ENCODE measurements around the gene ARFRP1.
"Not testable (repeated sequence)": the region's sequence is repeated elsewhere in the genome, so short reads cannot be mapped to it uniquely, and the experiment has no call there.

The ARFRP1 gene

GRCh38 chr20:63734111-63734945 lies 26.6 kb upstream of the ARFRP1 start:
- Histone ChIP-seq H3K4me3 (replicated peaks; ENCODE audit: low read depth, low read length) (no peak overlapping the region), H3K27me3 (replicated peaks; ENCODE audit: control insufficient read depth, insufficient read depth, low read length) (no peaks in the 10 kb centered on the region), H3K36me3 (ENCODE audit: control insufficient read depth, insufficient read depth, low read length) (peaks cover 26% of the 10 kb centered on the region)
- no peak for DNase-seq (ENCODE audit: extremely low read depth, insufficient read length)
- TF ChIP-seq CTCF (IDR thresholded peaks at IDR 0.05; ENCODE audit: insufficient read depth, low read length, poor library complexity, severe bottlenecking), result no peak

- peaks cover 26% of the 10 kb centered on the region for H3K36me3 ChIP-seq (ENCODE audit: control insufficient read depth, insufficient read depth, low read length)
- H3K4me3 ChIP-seq (replicated peaks; ENCODE audit: low read depth, low read length), result no peak overlapping the region
- DNase-seq (ENCODE audit: extremely low read depth, insufficient read length), result no peak
- no peaks in the 10 kb centered on the region for H3K27me3 ChIP-seq (replicated peaks; ENCODE audit: control insufficient read depth, insufficient read depth, low read length)
- no peak for TF ChIP-seq CTCF (IDR thresholded peaks at IDR 0.05; ENCODE audit: insufficient read depth, low read length, poor library complexity, severe bottlenecking)
Observed at GRCh38 chr20:63733579-63734081, 25.9 kb upstream of the ARFRP1 start.

GRCh38 chr20:63733117-63733516 lies 25.3 kb upstream of the ARFRP1 start:
- H3K4me3 ChIP-seq (replicated peaks; ENCODE audit: low read depth, low read length), result no peak overlapping the region
- no peaks in the 10 kb centered on the region for H3K27me3 ChIP-seq (replicated peaks; ENCODE audit: control insufficient read depth, insufficient read depth, low read length)
- DNase-seq (ENCODE audit: extremely low read depth, insufficient read length), result no peak
- no peak for TF ChIP-seq CTCF (IDR thresholded peaks at IDR 0.05; ENCODE audit: insufficient read depth, low read length, poor library complexity, severe bottlenecking)
- H3K36me3 ChIP-seq (ENCODE audit: control insufficient read depth, insufficient read depth, low read length), result peaks cover 26% of the 10 kb centered on the region

GRCh38 chr20:63732118-63733095 lies 24.6 kb upstream of the ARFRP1 start:
- peaks cover 26% of the 10 kb centered on the region for H3K36me3 ChIP-seq (ENCODE audit: control insufficient read depth, insufficient read depth, low read length)
- no peak overlapping the region for H3K4me3 ChIP-seq (replicated peaks; ENCODE audit: low read depth, low read length)
- no peak for DNase-seq (ENCODE audit: extremely low read depth, insufficient read length)
- no peaks in the 10 kb centered on the region for H3K27me3 ChIP-seq (replicated peaks; ENCODE audit: control insufficient read depth, insufficient read depth, low read length)
- TF ChIP-seq CTCF (IDR thresholded peaks at IDR 0.05; ENCODE audit: insufficient read depth, low read length, poor library complexity, severe bottlenecking), result no peak

- H3K4me3 ChIP-seq (replicated peaks; ENCODE audit: low read depth, low read length), result peak overlapping the region; percentile 33
- TF ChIP-seq CTCF (IDR thresholded peaks at IDR 0.05; ENCODE audit: insufficient read depth, low read length, poor library complexity, severe bottlenecking), result no peak
- no peak for DNase-seq (ENCODE audit: extremely low read depth, insufficient read length)
- H3K27me3 ChIP-seq (replicated peaks; ENCODE audit: control insufficient read depth, insufficient read depth, low read length), result no peaks in the 10 kb centered on the region
- peaks cover 26% of the 10 kb centered on the region for H3K36me3 ChIP-seq (ENCODE audit: control insufficient read depth, insufficient read depth, low read length)
Observed at GRCh38 chr20:63731410-63731809, 23.6 kb upstream of the ARFRP1 start.

GRCh38 chr20:63730189-63730733 lies 22.5 kb upstream of the ARFRP1 start:
- H3K36me3 ChIP-seq (ENCODE audit: control insufficient read depth, insufficient read depth, low read length), result peaks cover 20% of the 10 kb centered on the region
- H3K4me3 ChIP-seq (replicated peaks; ENCODE audit: low read depth, low read length); H3K27me3 ChIP-seq (replicated peaks; ENCODE audit: control insufficient read depth, insufficient read depth, low read length); DNase-seq (ENCODE audit: extremely low read depth, insufficient read length): not testable (repeated sequence)

GRCh38 chr20:63722967-63723622 lies 15.3 kb upstream of the ARFRP1 start:
- DNase-seq (ENCODE audit: extremely low read depth, insufficient read length); H3K4me3 ChIP-seq (replicated peaks; ENCODE audit: low read depth, low read length); H3K27me3 ChIP-seq (replicated peaks; ENCODE audit: control insufficient read depth, insufficient read depth, low read length); H3K36me3 ChIP-seq (ENCODE audit: control insufficient read depth, insufficient read depth, low read length): not testable (repeated sequence)
